22Rv1 (cell line): Measurements from ENCODE around the gene GFER.

ENCODE experiments used
- CTCF ChIP-seq: fragments of 450-650 bp; IDR thresholded peaks from 2 replicates; pipeline ENCODE4 v1.5.1; 2017; ENCODE audit warnings: mild to moderate bottlenecking
- ZFX ChIP-seq: fragments of 450-650 bp; IDR thresholded peaks from 2 replicates; pipeline ENCODE4 v1.6.1; 2017; ENCODE audit warnings: antibody characterized with exemption, borderline replicate concordance

- TF ChIP-seq CTCF = no peak
- TF ChIP-seq ZFX = no peak
Observed at GRCh38 chr16:1998852-1999801, 15.1 kb downstream of the GFER start.
